GM10266 (cell line): ENCODE data around the gene NDRG2.

Source experiments
- DNase-seq: peaks from one replicate; pipeline ENCODE4 v3.0.0; 2012; ENCODE audit errors: extremely low spot score
- CTCF ChIP-seq: IDR thresholded peaks from 2 replicates; pipeline ENCODE4 v1.5.1; 2012; ENCODE audit warnings: mild to moderate bottlenecking, low read depth; ENCODE audit not compliant: control insufficient read depth, insufficient read depth; ENCODE audit errors: missing control alignments

The NDRG2 gene

GRCh38 chr14:21060614-21061346 lies 35.9 kb upstream of the NDRG2 start:
- no peak for TF ChIP-seq CTCF
- no peak for DNase-seq

- DNase-seq = no peak
- no peak for TF ChIP-seq CTCF
Observed at GRCh38 chr14:21059842-21060613, 35.2 kb upstream of the NDRG2 start.

- no peak for DNase-seq
- TF ChIP-seq CTCF = no peak
Observed at GRCh38 chr14:21058903-21059302, 34.0 kb upstream of the NDRG2 start.

GRCh38 chr14:21057803-21058675 lies 33.2 kb upstream of the NDRG2 start, which contains the start of gene RNASE8:
Gene RNASE8, plus strand, starts transcription at chr14:21057822. Its CDS starts 71 bp downstream, at chr14:21057893.
- no peak for DNase-seq
- no peak for TF ChIP-seq CTCF

GRCh38 chr14:21056520-21057163 lies 31.8 kb upstream of the NDRG2 start:
- TF ChIP-seq CTCF = no peak
- DNase-seq = no peak

GRCh38 chr14:21055432-21056117 lies 30.7 kb upstream of the NDRG2 start:
- no peak for DNase-seq
- no peak for TF ChIP-seq CTCF
